Measurements from ENCODE around the gene MCTP1.

Gene MCTP1

DNA sequence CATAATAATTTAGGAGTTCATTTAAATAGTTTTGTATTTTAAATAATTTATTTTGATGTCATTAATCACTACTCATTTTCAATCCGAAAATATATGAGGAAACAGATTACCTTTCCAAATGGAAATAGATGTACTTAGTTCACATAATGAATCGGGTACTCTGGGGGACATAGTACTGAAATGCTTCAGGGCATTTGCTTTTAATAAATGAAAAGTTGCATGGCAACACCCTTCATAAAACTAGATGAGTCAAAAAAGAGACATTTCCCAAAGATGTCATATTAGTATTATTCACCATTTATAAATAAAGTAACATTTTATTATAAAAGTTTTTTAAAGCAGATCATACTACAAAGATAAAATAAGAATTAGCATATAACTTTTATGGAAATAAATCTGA is 177.8 kb downstream of the MCTP1 start:
- Histone ChIP-seq H3K4me2 (no peak overlapping the region), H3K9ac (no peak overlapping the region), H4K20me1 (no peaks in the 10 kb centered on the region), H3K4me1 (no peaks in the 10 kb centered on the region), H3K27me3 (no peaks in the 10 kb centered on the region), H3K27ac (no peak overlapping the region), H3K4me3 (no peak overlapping the region), H3K9me3 (no peaks in the 10 kb centered on the region), H3K36me3 (no peaks in the 10 kb centered on the region)
- TF ChIP-seq Cebpa-rat (IDR thresholded peaks at IDR 0.05), result no peak

DNA sequence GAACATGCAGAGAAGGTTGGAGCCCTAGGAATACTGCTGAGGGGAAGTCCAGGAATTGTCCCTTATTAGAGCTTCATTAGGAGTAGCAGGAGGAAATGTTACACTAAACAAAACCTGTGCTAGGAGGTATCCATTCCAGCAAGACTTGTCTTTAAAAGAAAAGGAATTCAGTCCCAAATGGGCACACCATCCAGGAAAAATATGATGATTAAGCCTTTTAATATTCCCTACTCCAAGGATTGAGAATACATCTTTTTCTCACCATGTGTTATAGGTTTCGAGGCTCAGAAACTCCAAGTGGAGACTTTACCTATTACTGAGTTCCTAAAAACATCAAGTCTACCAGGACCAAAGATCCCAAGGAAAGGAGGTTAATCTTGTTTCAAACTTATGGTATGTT is 179.3 kb downstream of the MCTP1 start:
- H3K4me3 ChIP-seq, result no peak overlapping the region
- no peaks in the 10 kb centered on the region for H3K36me3 ChIP-seq
- no peak overlapping the region for H3K9ac ChIP-seq
- H3K9me3 ChIP-seq, result no peaks in the 10 kb centered on the region
- no peaks in the 10 kb centered on the region for H4K20me1 ChIP-seq
- no peak for TF ChIP-seq Cebpa-rat (IDR thresholded peaks at IDR 0.05)
- no peaks in the 10 kb centered on the region for H3K27me3 ChIP-seq
- H3K27ac ChIP-seq, result no peak overlapping the region
- H3K4me1 ChIP-seq, result no peaks in the 10 kb centered on the region
- no peak overlapping the region for H3K4me2 ChIP-seq

DNA sequence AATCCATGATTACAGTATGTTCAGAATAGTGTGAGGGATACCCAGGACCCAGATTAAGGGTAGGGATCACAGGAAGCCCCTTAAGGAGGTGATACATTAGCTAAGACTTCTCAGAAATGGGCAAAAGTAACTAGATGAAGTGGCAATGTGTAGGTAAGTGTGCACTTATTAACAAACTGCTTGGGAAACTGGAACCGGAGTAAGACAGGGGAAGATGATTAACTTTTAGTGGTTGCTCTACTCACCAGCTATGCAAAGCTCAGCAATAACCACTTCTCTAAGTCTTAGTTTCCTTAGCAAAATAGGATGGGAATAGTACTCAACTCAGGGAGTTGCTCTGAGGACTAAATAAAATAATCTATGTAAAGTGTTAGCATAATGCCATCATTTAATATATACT is 182.2 kb downstream of the MCTP1 start:
- Histone ChIP-seq H3K4me3 (no peak overlapping the region), H3K27me3 (no peaks in the 10 kb centered on the region), H4K20me1 (no peaks in the 10 kb centered on the region), H3K9ac (no peak overlapping the region), H3K27ac (no peak overlapping the region), H3K4me2 (no peak overlapping the region), H3K36me3 (no peaks in the 10 kb centered on the region), H3K4me1 (no peaks in the 10 kb centered on the region), H3K9me3 (no peaks in the 10 kb centered on the region)
- no peak for TF ChIP-seq Cebpa-rat (IDR thresholded peaks at IDR 0.05)

DNA sequence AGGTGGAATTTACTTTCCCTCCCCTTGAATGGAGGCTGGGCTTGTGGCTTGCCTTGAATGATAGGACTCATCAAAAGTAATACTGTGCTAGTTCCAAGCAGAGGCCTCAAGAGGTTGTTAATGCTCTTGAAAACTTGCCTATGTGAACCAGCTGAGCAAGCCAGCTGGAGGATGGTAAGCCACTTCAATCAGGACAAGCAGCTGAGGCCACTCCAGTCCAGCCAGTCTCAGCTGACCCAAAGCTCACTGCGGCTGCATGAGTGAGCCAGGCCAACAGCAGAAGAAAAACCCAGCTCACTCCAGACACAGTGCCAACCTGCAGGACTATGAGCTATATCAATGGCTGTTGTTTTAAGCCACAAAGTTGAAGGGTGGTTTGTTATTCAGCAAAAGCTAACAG is 182.8 kb downstream of the MCTP1 start:
- Histone ChIP-seq H3K4me3 (no peak overlapping the region), H3K9me3 (no peaks in the 10 kb centered on the region), H3K27ac (no peak overlapping the region), H4K20me1 (no peaks in the 10 kb centered on the region), H3K36me3 (no peaks in the 10 kb centered on the region), H3K27me3 (no peaks in the 10 kb centered on the region), H3K4me2 (no peak overlapping the region), H3K4me1 (no peaks in the 10 kb centered on the region), H3K9ac (no peak overlapping the region)
- TF ChIP-seq Cebpa-rat (IDR thresholded peaks at IDR 0.05), result no peak

DNA sequence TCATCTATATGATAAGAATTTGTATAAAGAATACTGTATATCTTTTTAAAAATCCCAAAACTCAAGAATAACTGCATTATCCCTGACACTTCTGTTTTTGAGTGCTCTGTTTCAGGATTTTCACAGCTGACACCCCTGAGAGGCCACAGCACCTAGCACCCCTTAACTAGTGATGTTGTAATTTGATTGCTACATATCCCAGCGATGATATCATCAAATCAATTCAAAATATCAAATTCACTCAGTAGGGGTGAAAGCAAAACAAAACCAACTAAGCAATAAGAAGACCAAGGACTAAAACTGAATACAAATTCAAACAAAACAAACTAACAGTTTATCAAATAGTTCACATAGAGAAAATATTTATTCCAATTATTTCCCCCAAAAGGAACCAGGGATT is 184.3 kb downstream of the MCTP1 start:
- Histone ChIP-seq H4K20me1 (no peaks in the 10 kb centered on the region), H3K4me1 (no peaks in the 10 kb centered on the region), H3K9ac (no peak overlapping the region), H3K9me3 (no peaks in the 10 kb centered on the region), H3K27me3 (no peaks in the 10 kb centered on the region), H3K4me3 (no peak overlapping the region), H3K4me2 (no peak overlapping the region), H3K27ac (no peak overlapping the region), H3K36me3 (no peaks in the 10 kb centered on the region)
- no peak for TF ChIP-seq Cebpa-rat (IDR thresholded peaks at IDR 0.05)

DNA sequence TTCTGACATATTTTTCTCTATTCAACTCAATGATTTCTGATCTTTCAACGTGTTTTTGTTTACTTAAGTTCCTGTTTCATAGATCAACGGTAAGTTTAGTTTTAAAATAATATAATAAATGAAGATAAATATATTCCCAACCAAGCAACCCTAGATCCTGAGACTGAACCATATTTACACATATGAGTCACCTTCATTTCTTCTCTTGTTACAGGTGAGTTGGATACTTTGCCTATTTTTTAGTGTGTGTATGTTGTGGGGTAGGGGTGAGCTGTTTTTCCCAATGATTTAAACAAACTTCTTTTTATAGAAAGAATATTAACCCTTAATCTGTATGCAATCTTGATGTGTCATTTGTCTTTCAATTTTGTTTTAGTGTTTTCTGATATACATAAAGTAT is 186.9 kb downstream of the MCTP1 start:
- H3K4me2 ChIP-seq, result no peak overlapping the region
- no peaks in the 10 kb centered on the region for H3K27me3 ChIP-seq
- no peaks in the 10 kb centered on the region for H3K4me1 ChIP-seq
- no peaks in the 10 kb centered on the region for H3K36me3 ChIP-seq
- no peak for TF ChIP-seq Cebpa-rat (IDR thresholded peaks at IDR 0.05)
- no peak overlapping the region for H3K9ac ChIP-seq
- H4K20me1 ChIP-seq, result no peaks in the 10 kb centered on the region
- no peaks in the 10 kb centered on the region for H3K9me3 ChIP-seq
- no peak overlapping the region for H3K4me3 ChIP-seq
- no peak overlapping the region for H3K27ac ChIP-seq

DNA sequence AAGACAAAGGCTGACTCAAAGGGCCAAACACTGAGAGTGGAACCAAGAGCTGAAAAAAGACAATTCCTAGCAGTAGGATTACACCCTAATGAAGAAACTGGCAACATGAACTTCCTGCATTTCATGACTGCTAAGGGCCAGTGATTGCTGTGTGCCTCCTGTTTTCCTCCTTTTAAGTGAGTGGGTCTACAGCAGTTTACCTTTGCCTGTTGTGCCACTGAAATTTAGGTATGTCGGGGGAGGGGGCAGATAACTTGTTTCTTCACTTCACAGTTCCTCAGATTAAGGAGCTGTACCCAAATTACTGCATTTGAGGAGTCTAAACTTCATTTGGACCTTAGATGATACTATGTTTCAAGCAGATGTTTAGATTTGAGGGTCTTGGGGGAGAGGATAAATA is 191.7 kb downstream of the MCTP1 start:
- no peak overlapping the region for H3K9ac ChIP-seq
- no peaks in the 10 kb centered on the region for H3K27me3 ChIP-seq
- no peak overlapping the region for H3K4me3 ChIP-seq
- no peak overlapping the region for H3K27ac ChIP-seq
- no peaks in the 10 kb centered on the region for H3K36me3 ChIP-seq
- no peaks in the 10 kb centered on the region for H3K4me1 ChIP-seq
- no peak overlapping the region for H3K4me2 ChIP-seq
- no peaks in the 10 kb centered on the region for H3K9me3 ChIP-seq
- TF ChIP-seq Cebpa-rat (IDR thresholded peaks at IDR 0.05), result no peak
- no peaks in the 10 kb centered on the region for H4K20me1 ChIP-seq

DNA sequence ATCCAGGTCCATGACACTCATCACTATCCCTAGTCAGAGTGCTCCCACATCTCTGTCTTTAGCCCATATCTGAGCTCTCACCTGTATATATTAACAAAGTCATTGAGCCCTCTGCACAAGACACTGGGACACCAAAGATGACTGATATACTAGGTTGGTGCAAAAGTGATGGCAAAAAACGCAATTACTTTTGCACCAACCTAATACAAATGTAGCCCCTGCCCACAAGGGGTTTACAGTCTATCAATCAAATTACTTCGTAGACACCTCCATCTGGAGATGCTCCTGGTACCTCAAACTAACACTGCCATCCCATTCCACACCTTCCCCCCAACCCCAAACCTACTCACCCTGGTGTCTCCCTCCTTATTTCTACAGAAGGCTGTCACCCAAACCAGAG is 194.1 kb downstream of the MCTP1 start:
- no peak overlapping the region for H3K9ac ChIP-seq
- H3K27me3 ChIP-seq, result no peaks in the 10 kb centered on the region
- no peak for TF ChIP-seq Cebpa-rat (IDR thresholded peaks at IDR 0.05)
- H3K36me3 ChIP-seq, result no peaks in the 10 kb centered on the region
- no peaks in the 10 kb centered on the region for H3K9me3 ChIP-seq
- peaks cover 14% of the 10 kb centered on the region for H3K4me1 ChIP-seq
- no peak overlapping the region for H3K4me2 ChIP-seq
- H4K20me1 ChIP-seq, result no peaks in the 10 kb centered on the region
- H3K27ac ChIP-seq, result no peak overlapping the region
- no peak overlapping the region for H3K4me3 ChIP-seq

DNA sequence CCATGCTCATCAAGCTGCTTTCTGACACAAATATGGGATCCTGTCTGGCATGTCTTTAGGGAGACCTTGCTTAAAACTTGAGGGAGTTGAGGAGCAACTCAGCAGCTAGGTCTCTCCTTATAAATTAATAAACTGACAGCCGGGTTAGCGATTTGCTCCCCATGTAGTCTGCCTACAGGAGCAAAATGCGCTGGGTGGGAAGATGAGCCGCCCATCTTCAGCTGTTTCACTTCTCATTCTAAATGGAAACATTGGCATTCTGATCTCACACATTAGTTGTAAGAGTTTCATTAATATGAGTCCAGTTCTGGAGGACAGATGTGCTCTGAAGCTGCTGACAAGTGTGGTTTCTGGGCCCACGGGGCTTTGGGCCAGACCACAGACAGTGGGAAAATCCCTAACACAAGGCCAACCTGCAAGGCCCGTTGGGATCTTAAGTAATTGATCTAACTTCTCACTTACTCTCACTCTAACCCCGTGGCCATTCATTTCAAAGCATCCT is 197.0 kb downstream of the MCTP1 start:
- Histone ChIP-seq H4K20me1 (no peaks in the 10 kb centered on the region), H3K4me3 (no peak overlapping the region), H3K27ac (no peak overlapping the region), H3K4me1 (peaks cover 14% of the 10 kb centered on the region), H3K4me2 (peak overlapping the region; percentile 29; the same call in 1 of the 2 replicates), H3K9me3 (no peaks in the 10 kb centered on the region), H3K27me3 (no peaks in the 10 kb centered on the region), H3K9ac (no peak overlapping the region), H3K36me3 (no peaks in the 10 kb centered on the region)
- TF ChIP-seq Cebpa-rat (IDR thresholded peaks at IDR 0.05), result no peak

DNA sequence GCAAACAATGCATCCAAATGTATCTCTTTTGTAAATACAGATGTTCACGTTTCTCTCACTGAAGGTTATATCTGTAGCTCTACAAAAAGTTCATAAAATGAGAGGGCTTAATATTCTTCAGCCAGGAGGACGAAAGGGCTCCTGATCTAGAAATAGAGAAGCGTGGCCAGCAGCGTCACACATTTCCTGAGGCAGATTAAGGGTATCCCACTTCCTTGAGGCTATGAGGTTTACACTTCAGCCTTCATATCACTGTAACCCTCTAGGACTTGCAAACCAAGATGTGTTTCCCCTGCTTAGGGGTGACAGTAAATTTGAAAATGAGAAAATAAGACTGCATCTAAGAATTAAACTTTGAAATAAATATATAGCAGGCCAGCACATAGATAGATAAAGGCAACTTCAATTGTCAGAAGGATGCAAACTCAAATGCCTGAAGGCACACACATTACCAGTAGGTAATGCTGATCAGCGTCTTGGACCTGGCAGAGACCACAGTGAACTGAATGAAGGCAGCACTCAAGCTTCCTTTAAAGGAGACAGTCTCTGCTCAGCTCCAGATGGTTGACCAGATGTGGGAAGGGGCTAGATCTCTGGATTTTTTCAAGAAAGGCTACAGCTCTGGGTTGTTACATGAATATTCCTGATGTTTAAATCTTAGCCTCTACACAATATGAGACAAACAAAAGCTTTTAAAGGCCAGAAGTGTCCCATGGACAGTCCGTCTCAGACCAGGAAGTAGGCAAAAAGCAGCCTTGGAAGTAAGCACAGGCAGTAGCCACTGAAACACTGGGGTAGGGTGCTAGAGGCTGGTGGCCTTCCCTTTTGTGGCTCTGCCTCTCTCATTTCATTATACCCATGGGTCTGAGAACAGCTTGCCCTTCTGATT is 197.7 kb downstream of the MCTP1 start:
- Histone ChIP-seq H3K4me1 (peaks cover 15% of the 10 kb centered on the region), H3K4me2 (peak overlapping the region; percentile 29; the same call in 1 of the 2 replicates), H3K4me3 (no peak overlapping the region), H3K36me3 (no peaks in the 10 kb centered on the region), H3K27ac (no peak overlapping the region), H3K27me3 (no peaks in the 10 kb centered on the region), H4K20me1 (no peaks in the 10 kb centered on the region), H3K9ac (no peak overlapping the region), H3K9me3 (no peaks in the 10 kb centered on the region)
- TF ChIP-seq Cebpa-rat (IDR thresholded peaks at IDR 0.05), result no peak
